DMS153 treated with DMSO at 0.1 percent for 48 hours (cell line): ENCODE measurements around the gene PHLDB1.

Experiments
- DNase-seq: peaks from one replicate; lab custom pipeline; 2025; ENCODE audit not compliant: unreplicated experiment; lab: John Stamatoyannopoulos, UW

Gene PHLDB1

GRCh38 chr11:118621784-118622375 lies 14.5 kb downstream of the PHLDB1 start:
- DNase-seq = no peak

GRCh38 chr11:118622376-118623268 lies 15.2 kb downstream of the PHLDB1 start:
- peak; percentile 78 for DNase-seq

DNA sequence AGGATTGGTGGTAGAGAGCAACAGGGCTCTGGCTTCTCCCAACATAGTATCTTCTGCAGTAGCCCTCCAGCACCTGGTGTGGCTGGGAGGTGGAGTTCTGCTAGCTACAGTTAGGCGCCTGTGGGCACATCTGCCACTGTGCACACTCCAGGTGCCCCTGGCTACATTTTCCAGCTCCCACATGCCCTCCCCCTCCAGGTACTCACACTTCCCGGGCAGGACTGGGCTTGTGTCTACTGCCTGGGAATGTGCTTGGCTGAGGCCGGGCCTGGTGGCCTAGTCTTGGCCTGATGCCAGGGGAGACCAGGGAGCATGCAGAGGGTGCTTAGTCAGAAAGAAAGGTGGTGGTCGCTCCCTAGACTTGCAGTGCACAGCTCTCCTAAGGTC lies 15.8 kb downstream of the PHLDB1 start:
- peak; percentile 87 for DNase-seq

GRCh38 chr11:118625036-118625690 lies 17.7 kb downstream of the PHLDB1 start:
- no peak for DNase-seq

GRCh38 chr11:118625976-118626375 lies 18.6 kb downstream of the PHLDB1 start:
- no peak for DNase-seq

DNA sequence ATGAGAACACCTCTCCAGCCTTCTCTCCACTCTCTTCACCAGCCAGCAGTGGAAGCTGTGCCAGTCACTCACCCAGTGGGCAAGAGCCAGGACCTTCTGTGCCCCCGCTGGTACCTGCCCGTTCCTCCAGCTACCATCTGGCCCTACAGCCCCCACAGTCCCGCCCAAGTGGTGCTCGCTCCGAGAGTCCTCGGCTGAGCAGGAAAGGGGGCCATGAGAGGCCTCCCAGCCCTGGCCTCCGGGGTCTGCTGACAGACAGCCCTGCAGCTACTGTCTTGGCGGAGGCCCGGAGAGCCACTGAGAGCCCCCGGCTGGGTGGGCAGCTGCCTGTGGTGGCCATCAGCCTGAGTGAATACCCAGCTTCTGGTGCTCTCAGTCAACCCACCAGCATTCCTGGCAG lies 20.2 kb downstream of the PHLDB1 start:
- no peak for DNase-seq

GRCh38 chr11:118628031-118628430 lies 20.6 kb downstream of the PHLDB1 start:
- DNase-seq = no peak

DNA sequence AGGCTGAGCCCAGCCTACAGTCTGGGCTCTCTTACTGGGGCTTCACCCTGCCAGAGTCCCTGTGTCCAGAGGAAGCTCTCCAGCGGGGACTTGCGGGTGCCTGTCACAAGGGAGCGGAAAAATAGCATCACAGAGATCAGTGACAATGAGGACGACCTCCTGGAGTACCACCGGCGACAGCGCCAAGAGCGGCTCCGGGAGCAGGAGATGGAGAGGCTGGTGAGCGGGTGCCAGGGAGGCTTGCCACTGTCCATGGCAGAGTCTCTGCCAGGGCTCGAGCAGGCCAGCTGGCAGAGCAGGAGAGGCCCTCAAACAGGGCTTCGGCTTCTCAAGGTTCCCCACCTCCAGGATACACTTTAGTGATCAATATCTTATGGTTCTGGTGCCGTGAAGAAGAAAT lies 21.0 kb downstream of the PHLDB1 start:
- DNase-seq = no peak

DNA sequence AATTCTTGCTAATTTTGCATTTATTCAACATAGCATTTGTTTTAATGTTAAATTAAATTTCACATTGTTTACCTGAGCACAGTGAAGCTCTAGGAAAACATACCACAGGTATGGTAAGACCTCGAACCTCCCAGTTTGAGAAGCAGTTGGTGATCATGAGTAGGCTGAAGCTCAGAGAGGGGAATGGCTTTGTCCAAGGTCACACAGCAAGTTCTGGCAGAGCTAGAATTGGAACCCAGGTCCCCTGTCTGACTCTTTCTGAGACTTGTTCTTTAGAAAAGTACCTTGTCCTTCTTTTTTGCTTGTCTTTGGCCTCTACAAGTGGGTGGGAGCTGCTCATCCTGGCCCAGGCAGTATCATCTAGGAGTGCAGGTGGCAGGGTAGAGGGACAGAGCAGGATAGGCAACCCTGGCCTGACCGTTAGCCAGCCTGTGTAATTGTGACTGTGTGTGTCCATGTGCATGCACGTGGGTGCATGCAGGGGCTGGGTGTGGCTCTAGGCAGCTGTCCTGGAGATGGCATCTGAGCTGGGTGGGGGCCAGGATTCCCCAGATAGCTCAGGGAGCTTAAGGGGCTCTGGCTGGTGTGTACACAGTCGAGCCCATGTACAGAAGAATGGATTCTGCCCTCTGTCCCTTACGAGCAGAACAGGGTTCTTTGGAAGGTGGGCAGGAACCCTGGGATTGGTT lies 21.6 kb downstream of the PHLDB1 start:
- no peak for DNase-seq

DNA sequence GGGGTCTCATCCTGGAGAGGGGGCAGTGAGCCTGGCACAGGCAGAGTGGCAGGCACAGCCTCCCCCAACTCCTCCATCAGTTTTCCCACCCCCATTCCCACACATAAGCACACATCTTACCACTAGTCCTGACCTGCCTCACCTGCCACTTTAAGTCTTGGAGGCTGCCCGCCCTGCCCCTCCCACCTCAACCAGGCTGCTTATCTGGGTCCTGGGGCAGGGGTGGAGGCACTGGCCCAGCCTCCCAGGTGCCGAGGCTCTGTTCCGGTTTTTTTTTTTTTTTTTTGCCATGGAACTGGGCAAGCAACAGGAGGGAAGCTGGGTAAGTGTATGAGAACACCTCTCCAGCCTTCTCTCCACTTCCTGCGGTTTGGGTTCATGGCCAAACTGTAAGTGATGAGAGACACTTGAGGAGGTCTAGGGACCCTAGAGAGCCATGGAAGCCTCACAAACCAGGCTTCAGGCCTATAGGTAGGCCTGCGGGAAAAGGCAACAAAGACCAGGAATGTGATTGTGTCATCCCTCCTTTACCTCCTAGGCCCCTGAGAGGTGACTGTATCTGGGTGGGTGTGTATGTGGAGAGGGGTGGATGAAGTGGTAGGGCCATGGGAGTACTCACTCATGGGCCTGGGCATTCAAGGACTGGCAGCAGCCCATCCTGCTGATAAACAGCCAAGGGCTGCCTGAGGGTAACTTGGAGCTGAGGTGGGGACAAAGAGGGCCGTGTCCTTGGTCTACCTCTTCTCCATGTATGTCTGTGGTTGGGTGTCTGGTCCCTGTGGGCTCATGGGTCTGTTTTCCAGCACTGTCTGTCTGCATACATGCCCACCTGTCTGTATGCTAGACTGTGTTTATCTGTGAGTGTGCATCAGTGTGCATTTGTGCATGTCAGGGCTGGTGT lies 22.6 kb downstream of the PHLDB1 start:
- DNase-seq = no peak

DNA sequence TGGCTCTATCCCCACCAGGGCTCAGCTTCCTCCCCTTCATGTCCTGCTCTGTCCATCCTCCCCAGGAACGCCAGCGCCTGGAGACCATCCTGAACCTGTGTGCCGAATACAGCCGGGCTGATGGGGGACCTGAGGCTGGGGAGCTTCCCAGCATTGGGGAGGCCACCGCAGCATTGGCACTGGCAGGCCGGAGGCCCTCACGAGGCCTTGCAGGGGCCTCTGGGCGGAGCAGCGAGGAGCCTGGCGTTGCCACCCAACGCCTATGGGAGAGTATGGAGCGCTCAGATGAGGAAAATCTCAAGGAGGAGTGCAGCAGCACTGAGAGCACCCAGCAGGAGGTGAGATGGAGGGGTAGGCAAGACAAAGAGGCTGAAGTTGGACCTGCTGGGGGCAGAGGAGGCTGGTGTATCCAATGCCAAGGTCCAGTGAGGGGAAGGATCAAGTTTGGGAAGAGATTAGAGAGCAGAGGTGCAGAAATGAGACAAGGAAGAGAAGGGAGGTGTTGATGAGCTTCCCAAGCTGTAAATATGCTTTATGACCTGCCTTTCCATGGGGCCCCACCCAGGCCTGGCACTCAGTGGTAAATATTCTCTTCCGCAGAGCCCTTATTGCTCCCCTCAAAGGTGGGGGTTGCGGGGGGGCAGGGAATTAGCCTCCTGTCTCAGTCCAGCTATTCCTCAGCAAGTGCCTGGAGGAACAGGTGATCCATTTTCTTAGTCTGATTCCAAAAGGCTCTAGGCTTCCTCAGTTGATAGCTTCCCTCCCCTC lies 23.9 kb downstream of the PHLDB1 start:
- no peak for DNase-seq

- DNase-seq = no peak
These were observed 25.3 kb downstream of the PHLDB1 start for GRCh38 chr11:118632577-118633318.

- DNase-seq = no peak
These were observed 25.9 kb downstream of the PHLDB1 start for GRCh38 chr11:118633319-118633690.

DNA sequence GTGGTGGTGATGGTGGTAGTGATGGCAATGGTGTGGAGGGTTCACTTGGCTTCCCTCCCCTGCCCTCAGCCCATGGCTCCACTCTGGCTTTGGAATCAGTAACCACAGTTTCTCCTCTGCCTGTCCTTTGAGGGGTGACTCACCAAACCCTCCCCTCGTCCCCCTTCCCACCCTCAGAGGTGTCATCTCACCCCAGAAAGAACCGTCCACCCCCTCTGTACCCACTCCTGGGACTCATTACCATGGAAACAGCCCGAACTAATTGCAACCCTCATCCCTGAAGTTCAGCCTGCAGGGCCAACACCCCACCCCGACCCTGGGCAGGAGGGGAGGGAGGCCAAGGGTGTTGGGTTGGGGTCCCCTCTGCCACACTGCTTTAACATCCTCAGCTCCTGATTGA lies 26.6 kb downstream of the PHLDB1 start:
- no peak for DNase-seq

DNA sequence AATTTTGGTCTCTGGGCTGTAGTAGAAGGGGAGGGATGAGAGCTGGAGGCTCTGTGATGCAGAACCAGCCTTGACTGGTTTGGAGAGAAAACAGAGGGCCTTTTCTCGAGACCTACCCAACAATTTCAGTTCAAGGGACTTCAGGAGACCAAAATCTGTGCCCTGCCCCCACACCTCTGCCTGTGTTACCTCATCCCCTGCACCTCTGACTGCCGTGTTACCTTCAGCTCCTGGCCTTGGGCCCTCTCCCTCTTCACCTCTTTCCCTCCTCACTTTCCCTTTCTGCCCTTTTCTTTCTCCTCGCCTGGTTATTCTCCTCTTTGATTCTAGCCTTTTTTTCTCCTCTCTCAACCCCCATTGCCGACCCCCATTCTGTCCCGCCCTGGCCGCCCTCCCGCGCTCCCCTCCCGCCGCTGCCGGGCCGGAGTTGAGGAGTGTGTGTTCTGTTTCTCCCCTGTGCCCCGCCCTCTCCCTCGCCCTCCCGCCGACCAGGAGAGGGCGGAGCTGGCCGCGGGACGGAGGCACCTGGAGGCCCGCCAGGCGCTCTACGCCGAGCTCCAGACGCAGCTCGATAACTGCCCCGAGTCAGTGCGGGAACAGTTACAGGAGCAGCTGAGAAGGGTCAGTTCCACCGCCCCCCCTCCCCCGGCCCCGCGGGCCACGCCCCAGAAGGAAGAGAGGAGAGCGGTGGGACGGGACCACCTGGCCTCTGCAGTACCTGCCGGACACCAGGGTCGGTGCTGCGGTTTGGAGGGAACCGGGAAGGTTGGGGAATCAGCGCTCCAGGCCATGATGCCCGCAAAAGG lies 27.2 kb downstream of the PHLDB1 start:
- peak; percentile 56 for DNase-seq

- no peak for DNase-seq
These were observed 27.8 kb downstream of the PHLDB1 start for GRCh38 chr11:118635237-118635591.

DNA sequence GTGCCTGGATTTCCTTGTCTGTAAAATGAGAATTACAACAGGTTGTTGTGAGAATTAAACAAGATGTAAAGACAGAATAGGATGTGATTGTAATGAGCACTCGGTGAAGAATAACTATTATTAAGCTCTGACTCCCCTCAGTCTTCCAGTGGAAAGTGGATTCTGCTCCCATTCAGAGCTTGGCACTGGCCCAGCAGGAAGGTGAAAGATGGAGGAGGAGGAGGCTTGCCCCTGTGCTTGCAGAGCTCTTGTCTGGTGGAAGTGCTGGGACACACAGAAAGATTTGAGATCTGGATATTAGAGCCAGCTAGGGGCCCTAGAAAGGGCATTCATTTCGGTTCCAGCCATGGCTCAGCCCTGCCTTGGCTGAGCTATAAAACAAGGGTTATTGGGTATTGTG lies 28.2 kb downstream of the PHLDB1 start:
- no peak for DNase-seq

DNA sequence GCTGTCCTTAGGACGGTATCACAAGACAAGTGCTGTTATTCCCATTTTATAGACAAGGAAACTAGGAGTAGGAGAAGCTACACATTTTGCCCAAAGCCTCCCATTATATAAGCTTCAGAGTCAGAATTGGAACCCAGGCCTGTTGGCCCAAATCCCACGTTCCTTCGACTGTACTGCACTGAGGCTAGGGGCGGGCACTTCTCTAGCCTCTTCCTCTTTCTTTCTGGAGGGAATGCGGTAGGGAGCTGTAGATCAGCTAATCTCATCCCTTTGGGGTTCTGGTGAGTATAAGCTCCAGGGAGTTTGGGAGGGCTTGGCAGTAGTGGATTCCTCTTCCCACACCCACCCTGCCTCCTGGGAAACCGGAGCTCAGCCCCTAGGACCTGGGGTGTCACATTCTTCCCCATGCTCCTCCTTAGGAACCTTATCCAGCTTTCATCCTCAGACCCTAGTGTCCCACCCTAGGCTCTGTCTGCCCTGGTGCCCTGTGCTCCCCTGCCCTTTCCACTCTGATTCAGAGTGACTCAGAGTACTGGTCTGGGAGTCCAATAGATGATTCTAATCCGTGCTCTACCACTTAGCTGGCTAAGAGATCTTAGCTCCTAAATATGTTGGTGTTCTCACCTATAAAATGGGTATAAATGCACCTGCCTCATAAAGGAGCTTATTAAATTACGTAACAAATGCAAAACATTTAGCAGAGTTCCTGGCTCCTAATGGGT lies 29.3 kb downstream of the PHLDB1 start:
- DNase-seq = no peak
